ENCODE measurements around the gene DDX49.

DNA sequence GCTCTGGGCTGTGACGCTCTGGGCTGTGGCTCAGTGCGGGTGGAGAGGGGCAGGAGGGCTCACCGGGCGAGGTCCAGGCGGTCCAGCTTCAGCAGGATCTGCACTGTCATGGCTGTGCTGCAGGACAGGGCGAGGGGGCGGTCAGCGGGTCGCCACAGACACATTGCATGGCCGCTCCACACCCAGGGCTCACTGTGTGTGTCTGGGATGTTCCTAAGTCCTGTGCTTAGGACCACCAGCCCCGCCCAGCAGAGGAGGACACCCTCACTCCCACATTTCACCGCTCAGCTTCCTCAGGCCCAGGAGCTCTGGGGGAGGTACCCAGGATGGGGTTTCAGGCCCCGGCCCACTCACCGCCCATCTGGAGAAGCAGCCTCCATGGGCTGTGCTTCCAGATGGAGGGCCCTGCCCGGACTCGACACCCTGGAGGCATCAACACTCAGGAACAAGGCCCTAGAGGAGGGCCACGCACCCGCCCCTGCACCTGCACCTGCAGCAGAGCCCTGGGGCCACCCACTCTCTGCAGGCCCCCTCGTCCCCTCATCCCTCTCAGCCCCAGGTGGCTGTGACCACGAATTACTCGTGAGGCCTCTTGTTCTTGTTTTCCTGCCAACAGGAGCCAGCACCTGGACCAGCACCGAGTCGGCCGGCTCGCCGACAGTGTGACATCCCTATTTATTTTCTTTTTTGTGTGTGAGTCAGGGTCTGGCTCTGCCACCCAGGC lies 13.8 kb upstream of the DDX49 start:
- TF ChIP-seq POLR2AphosphoS5 (IDR thresholded peaks at IDR 0.05; ENCODE audit: low read depth, low read length) (no peak), SIN3A (IDR thresholded peaks at IDR 0.05; ENCODE audit: borderline replicate concordance, insufficient read depth, low read length) (no peak), TAF1 (IDR thresholded peaks at IDR 0.05; ENCODE audit: borderline replicate concordance, insufficient read depth, low read length) (no peak)
